ENCODE results near the gene TMEM135.

- TF ChIP-seq, protein P1, sequence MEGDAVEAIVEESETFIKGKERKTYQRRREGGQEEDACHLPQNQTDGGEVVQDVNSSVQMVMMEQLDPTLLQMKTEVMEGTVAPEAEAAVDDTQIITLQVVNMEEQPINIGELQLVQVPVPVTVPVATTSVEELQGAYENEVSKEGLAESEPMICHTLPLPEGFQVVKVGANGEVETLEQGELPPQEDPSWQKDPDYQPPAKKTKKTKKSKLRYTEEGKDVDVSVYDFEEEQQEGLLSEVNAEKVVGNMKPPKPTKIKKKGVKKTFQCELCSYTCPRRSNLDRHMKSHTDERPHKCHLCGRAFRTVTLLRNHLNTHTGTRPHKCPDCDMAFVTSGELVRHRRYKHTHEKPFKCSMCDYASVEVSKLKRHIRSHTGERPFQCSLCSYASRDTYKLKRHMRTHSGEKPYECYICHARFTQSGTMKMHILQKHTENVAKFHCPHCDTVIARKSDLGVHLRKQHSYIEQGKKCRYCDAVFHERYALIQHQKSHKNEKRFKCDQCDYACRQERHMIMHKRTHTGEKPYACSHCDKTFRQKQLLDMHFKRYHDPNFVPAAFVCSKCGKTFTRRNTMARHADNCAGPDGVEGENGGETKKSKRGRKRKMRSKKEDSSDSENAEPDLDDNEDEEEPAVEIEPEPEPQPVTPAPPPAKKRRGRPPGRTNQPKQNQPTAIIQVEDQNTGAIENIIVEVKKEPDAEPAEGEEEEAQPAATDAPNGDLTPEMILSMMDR (IDR thresholded peaks at IDR 0.05; ENCODE audit: low read length), result no peak
- no peak for TF ChIP-seq EZH2 (IDR thresholded peaks at IDR 0.05; ENCODE audit: borderline replicate concordance, low read length)
Observed at GRCh38 chr11:87043894-87044293, 6.2 kb downstream of the TMEM135 start.
